H1 (cell line): Measurements from ENCODE around the gene CES3. TPM values are rescaled to one million over a fixed set of nuclear protein-coding genes. Genes with fewer than 3 reads are reported as not detected.
A peak's percentile ranks its signal among the peaks of the same experiment; 100 is the strongest.

Experiments used
- CTCF ChIA-PET: fragments of 300-600 bp; sonication (Branson Sonifier 250); formaldehyde crosslinking; loops from one replicate; lab custom pipeline; 2021; ENCODE audit not compliant: partially characterized antibody; lab: Charles Lee
- POLR2A ChIA-PET: fragments of 300-600 bp; sonication (Branson Sonifier 250); formaldehyde crosslinking; loops from one replicate; lab custom pipeline; 2021; ENCODE audit warnings: inconsistent platforms; ENCODE audit not compliant: partially characterized antibody; lab: Charles Lee
- DNase-seq, 2 experiments: peaks; one replicate each; pipeline versions ENCODE4 v3.0.0 to v3.0.0-alpha.2; 2010 to 2022; ENCODE audit warnings: low spot score in 2 of 2, low read depth in 1 of 2, mixed read lengths in 1 of 2
- FAIRE-seq: peaks from 2 replicates; lab custom pipeline; 2011; peaks lifted over from hg19 to GRCh38; lab: Jason Lieb, UNC
- H2AFZ ChIP-seq: 2 replicates; pipeline ENCODE4 v1.8.1; 2012; ENCODE audit warnings: low read length, inconsistent platforms
- H2AK5ac ChIP-seq: 2 replicates; pipeline ENCODE4 v1.6.1; 2013; ENCODE audit warnings: low read depth, low read length
- H2BK120ac ChIP-seq: replicated peaks from 2 replicates; pipeline ENCODE3; 2013; ENCODE audit warnings: low read depth, low read length, inconsistent platforms
- H2BK12ac ChIP-seq: 2 replicates; pipeline ENCODE4 v1.6.1; 2013; ENCODE audit warnings: low read depth, low read length
- H2BK15ac ChIP-seq: 2 replicates; pipeline ENCODE4 v1.6.1; 2013; ENCODE audit warnings: low read length
- H2BK20ac ChIP-seq: 2 replicates; pipeline ENCODE4 v1.6.1; 2013; ENCODE audit warnings: low read length
- H2BK5ac ChIP-seq: 2 replicates; pipeline ENCODE4 v1.6.1; 2013; ENCODE audit warnings: low read depth, low read length
- H3K14ac ChIP-seq: 2 replicates; pipeline ENCODE4 v1.6.1; 2013; ENCODE audit warnings: inconsistent platforms; ENCODE audit not compliant: insufficient read length
- H3K18ac ChIP-seq: 2 replicates; pipeline ENCODE4 v1.6.1; 2013; ENCODE audit warnings: low read length; ENCODE audit errors: extremely low read depth
- H3K23ac ChIP-seq: 2 replicates; pipeline ENCODE4 v1.6.1; 2013; ENCODE audit warnings: inconsistent platforms; ENCODE audit not compliant: insufficient read length
- H3K23me2 ChIP-seq: 2 replicates; pipeline ENCODE4 v1.6.1; 2013; ENCODE audit warnings: low read depth, low read length
- H3K27ac ChIP-seq: 2 replicates; pipeline ENCODE4 v1.6.1; 2011; ENCODE audit warnings: low read depth, low read length, inconsistent platforms
- H3K27me3 ChIP-seq, 4 experiments: replicated peaks in 1 of 4; 1 replicate in 1 of 4; 2 replicates in 3 of 4; pipeline versions ENCODE4 v1.6.1 to v1.8.1; 2011 to 2013; ENCODE audit warnings: low read length in 3 of 4, mild to moderate bottlenecking in 3 of 4, inconsistent platforms in 2 of 4, mixed read lengths in 2 of 4, moderate library complexity in 1 of 4; ENCODE audit not compliant: control insufficient read depth in 3 of 4, insufficient read depth in 3 of 4; ENCODE audit errors: extremely low read depth in 1 of 4
- H3K36me3 ChIP-seq, 4 experiments: 2 replicates each; pipeline versions ENCODE4 v1.6.1 to v1.8.1; 2011 to 2013; ENCODE audit warnings: mild to moderate bottlenecking in 4 of 4, low read length in 3 of 4, moderate library complexity in 2 of 4, control low read depth in 1 of 4, inconsistent platforms in 1 of 4; ENCODE audit not compliant: insufficient read depth in 4 of 4, control insufficient read depth in 2 of 4
- H3K4ac ChIP-seq: replicated peaks from 2 replicates; pipeline ENCODE3; 2013; ENCODE audit warnings: low read length, low read depth, mixed read lengths, inconsistent platforms; ENCODE audit not compliant: insufficient read length
- H3K4me1 ChIP-seq, 4 experiments: replicated peaks in 1 of 4; 1 replicate in 1 of 4; 2 replicates in 3 of 4; pipeline versions ENCODE4 v1.6.1 to v1.8.1; 2011 to 2013; ENCODE audit warnings: low read length in 3 of 4, inconsistent platforms in 2 of 4, mixed read lengths in 1 of 4; ENCODE audit not compliant: insufficient read depth in 4 of 4, control insufficient read depth in 3 of 4
- H3K4me2 ChIP-seq, 2 experiments: 2 replicates each; pipeline versions ENCODE4 v1.6.1 to v1.8.1; 2011 to 2013; ENCODE audit warnings: low read depth in 2 of 2, low read length in 2 of 2, control low read depth in 1 of 2, inconsistent platforms in 1 of 2, mild to moderate bottlenecking in 1 of 2; ENCODE audit not compliant: insufficient read depth in 1 of 2
- H3K4me3 ChIP-seq, 4 experiments: fragments of 200-600, 300-600 bp in 1 of 4; sonication (generic), shearing (Covaris generic), sonication (Bioruptor Twin) in 1 of 4; 2 replicates each; pipeline versions ENCODE4 v1.5.1 to v1.8.1; 2011 to 2016; ENCODE audit warnings: low read length in 4 of 4, low read depth in 3 of 4, control low read depth in 2 of 4, inconsistent platforms in 2 of 4, mild to moderate bottlenecking in 2 of 4, mixed read lengths in 1 of 4, moderate library complexity in 1 of 4; ENCODE audit not compliant: insufficient read depth in 2 of 4; ENCODE audit errors: extremely low read depth in 1 of 4
- H3K56ac ChIP-seq: replicated peaks from 2 replicates; pipeline ENCODE3; 2013; ENCODE audit warnings: low read depth, mild to moderate bottlenecking, mixed read lengths, low read length, inconsistent platforms; ENCODE audit not compliant: insufficient read length
- H3K79me1 ChIP-seq: 2 replicates; pipeline ENCODE4 v1.6.1; 2013; ENCODE audit warnings: low read depth, low read length, control low read depth
- H3K79me2 ChIP-seq, 2 experiments: 2 replicates each; pipeline versions ENCODE4 v1.6.1 to v1.8.1; 2012 to 2013; ENCODE audit warnings: low read length in 2 of 2, mild to moderate bottlenecking in 2 of 2, inconsistent platforms in 1 of 2; ENCODE audit not compliant: insufficient read depth in 2 of 2, control insufficient read depth in 1 of 2
- H3K9ac ChIP-seq, 4 experiments: replicated peaks in 1 of 4; 1 replicate in 1 of 4; 2 replicates in 3 of 4; pipeline versions ENCODE4 v1.6.1 to v1.8.1; 2011 to 2013; ENCODE audit warnings: low read depth in 3 of 4, low read length in 3 of 4, control low read depth in 2 of 4, mild to moderate bottlenecking in 2 of 4, moderate library complexity in 2 of 4, inconsistent platforms in 1 of 4; ENCODE audit errors: extremely low read depth in 1 of 4
- H3K9me3 ChIP-seq, 2 experiments: 2 replicates each; pipeline versions ENCODE4 v1.6.1 to v1.8.1; 2012 to 2013; ENCODE audit warnings: mild to moderate bottlenecking in 2 of 2, moderate library complexity in 2 of 2, control low read depth in 1 of 2, inconsistent platforms in 1 of 2, low read depth in 1 of 2, low read length in 1 of 2, mixed read lengths in 1 of 2; ENCODE audit not compliant: insufficient read depth in 2 of 2
- H4K20me1 ChIP-seq, 2 experiments: replicated peaks in 1 of 2; 2 replicates each; pipeline versions ENCODE3 to v1.8.1; 2011 to 2013; ENCODE audit warnings: inconsistent platforms in 2 of 2, low read length in 2 of 2, mild to moderate bottlenecking in 1 of 2; ENCODE audit not compliant: insufficient read depth in 2 of 2, control insufficient read depth in 1 of 2
- H4K5ac ChIP-seq: 2 replicates; pipeline ENCODE4 v1.6.1; 2013; ENCODE audit warnings: low read length, low read depth, mixed read lengths, inconsistent platforms; ENCODE audit not compliant: insufficient read length
- H4K8ac ChIP-seq: 2 replicates; pipeline ENCODE4 v1.8.0; 2013; ENCODE audit warnings: mild to moderate bottlenecking, moderate library complexity, low read length, inconsistent platforms; ENCODE audit not compliant: insufficient read depth; ENCODE audit errors: extremely low read depth
- H4K91ac ChIP-seq: replicated peaks from 2 replicates; pipeline ENCODE3; 2013; ENCODE audit warnings: low read length, mixed read lengths, inconsistent platforms; ENCODE audit not compliant: insufficient read length
- CHD1 ChIP-seq: IDR thresholded peaks from 2 replicates; pipeline ENCODE4 v1.6.1; 2012; ENCODE audit warnings: low read depth, low read length, improper control_type of control experiment
- EGR1 ChIP-seq: IDR thresholded peaks from 2 replicates; pipeline ENCODE4 v1.6.1; 2011; ENCODE audit warnings: low read depth, low read length, borderline replicate concordance
- FOSL1 ChIP-seq: IDR thresholded peaks from 2 replicates; pipeline ENCODE4 v1.6.1; 2011; ENCODE audit warnings: mild to moderate bottlenecking, low read depth, low read length, moderate library complexity; ENCODE audit not compliant: insufficient read depth
- JUN ChIP-seq: IDR thresholded peaks from 2 replicates; pipeline ENCODE4 v1.6.1; 2011; ENCODE audit warnings: low read depth, mild to moderate bottlenecking, improper control_type of control experiment, low read length
- JUND ChIP-seq: IDR thresholded peaks from 2 replicates; pipeline ENCODE4 v1.6.1; 2011; ENCODE audit warnings: mild to moderate bottlenecking, improper control_type of control experiment, low read length
- NRF1 ChIP-seq: IDR thresholded peaks from 2 replicates; pipeline ENCODE4 v1.6.1; 2011; ENCODE audit warnings: mild to moderate bottlenecking, low read depth, low read length, improper control_type of control experiment
- RBBP5 ChIP-seq: IDR thresholded peaks from 2 replicates; pipeline ENCODE4 v1.7.1; 2012; ENCODE audit warnings: low read depth, mild to moderate bottlenecking, inconsistent platforms, low read length, moderate library complexity, borderline replicate concordance
- RFX5 ChIP-seq: IDR thresholded peaks from 2 replicates; pipeline ENCODE4 v1.6.1; 2011; ENCODE audit warnings: low read depth, low read length, improper control_type of control experiment, borderline replicate concordance
- RXRA ChIP-seq: IDR thresholded peaks from 2 replicates; pipeline ENCODE4 v1.6.1; 2011; ENCODE audit warnings: low read depth, mild to moderate bottlenecking, low read length, moderate library complexity; ENCODE audit not compliant: insufficient read depth
- SIX5 ChIP-seq: IDR thresholded peaks from 2 replicates; pipeline ENCODE4 v1.6.1; 2011; ENCODE audit warnings: mild to moderate bottlenecking, low read depth, low read length
- TAF1 ChIP-seq: IDR thresholded peaks from 2 replicates; pipeline ENCODE4 v1.6.1; 2011; ENCODE audit warnings: mild to moderate bottlenecking, low read depth, low read length
- TEAD4 ChIP-seq: IDR thresholded peaks from 2 replicates; pipeline ENCODE4 v1.6.1; 2012; ENCODE audit warnings: low read depth, low read length, inconsistent platforms, mixed read lengths
- WGBS, 2 experiments: shearing (Covaris generic) in 1 of 2; methylation state at CpG; one replicate each; pipeline versions ENCODE4 v1.1.6 to v1.1.7; 2013 to 2015; ENCODE audit warnings: low lambda C conversion rate in 2 of 2, mixed read lengths in 2 of 2, inconsistent platforms in 1 of 2, low coverage in 1 of 2, missing lambda C conversion rate in 1 of 2; ENCODE audit not compliant: insufficient replicate concordance in 2 of 2, insufficient coverage in 1 of 2, insufficient read length in 1 of 2; ENCODE audit errors: extremely low coverage in 1 of 2, missing lambda C conversion rate in 1 of 2; 5-methylcytosine and 5-hydroxymethylcytosine counted together
- polyA plus RNA-seq, 7 experiments: library from polyadenylated mRNA; depleted of rRNA in 3 of 7; stranded (reverse) in 5 of 7; unstranded in 2 of 7; fragments of >200 nt in 5 of 7; fragments of 200-250 nt in 2 of 7; gene quantifications; 1 replicate in 5 of 7; 2 replicates in 1 of 7; 4 replicates in 1 of 7; pipeline versions ENCODE4 v1.2.1 to v1.2.3, GENCODE V29; 2011 to 2013; ENCODE audit warnings: missing spikeins in 2 of 7, mixed read lengths in 2 of 7
- total RNA-seq: library from RNA; stranded (reverse); fragmentation: NEBNext Ultra II Directional; extraction: Animal tissue kit (Norgen Biotek cat#: 25700); gene quantifications from 2 replicates; pipeline ENCODE4 v1.2.1, GENCODE V29; 2021

CES3 gene
- total and polyA plus RNA-seq, 2 of the 8 experiments (the other 6 are each of a cell fraction or from before 2014, with no cell fraction given), result 1.6 to 2.2 TPM

DNA sequence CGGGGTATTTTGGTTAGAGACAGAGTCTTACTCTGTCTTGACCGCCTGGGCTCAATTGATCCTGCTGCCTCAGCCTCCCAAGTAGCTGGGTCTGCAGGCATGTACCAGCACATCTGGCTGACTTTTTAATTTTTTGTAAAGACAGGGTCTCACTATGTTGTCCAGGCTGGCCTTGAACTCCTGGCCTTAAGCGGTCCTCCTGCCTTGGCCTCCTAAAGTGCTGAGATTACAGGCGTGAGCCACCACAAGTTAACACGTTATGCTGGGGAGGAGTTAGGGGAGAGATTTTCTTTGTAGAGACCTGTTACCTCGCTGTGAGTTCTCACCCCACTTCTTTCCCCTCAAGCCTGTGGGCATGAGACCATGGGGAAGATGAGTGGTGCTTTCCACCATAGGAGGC is 25.5 kb downstream of the CES3 start:
- POLR2A ChIA-PET, result no interaction called here
- no peak overlapping the region for H3K4me2 ChIP-seq
- WGBS, 2 experiments, result 93% methylated on average over 6 of the region's 6 CpGs; no CpG with 5 or more reads in 1 of the 2 experiments
- H4K5ac ChIP-seq, result no peak overlapping the region
- H3K4me1 ChIP-seq, result no peaks in the 10 kb centered on the region
- no peak overlapping the region for H2BK20ac ChIP-seq
- TF ChIP-seq SIX5 (no peak), RXRA (no peak), JUND (no peak), JUN (no peak), EGR1 (no peak), RBBP5 (no peak), RFX5 (no peak), NRF1 (no peak), CHD1 (no peak), TAF1 (no peak), FOSL1 (no peak), TEAD4 (no peak)
- H4K20me1 ChIP-seq, result no peaks in the 10 kb centered on the region
- no peak for DNase-seq
- no peaks in the 10 kb centered on the region for H3K23me2 ChIP-seq
- H4K91ac ChIP-seq, result no peak overlapping the region
- H2AK5ac ChIP-seq, result no peak overlapping the region
- H3K79me1 ChIP-seq, result no peaks in the 10 kb centered on the region
- no peak overlapping the region for H2BK5ac ChIP-seq
- H3K56ac ChIP-seq, result no peak overlapping the region
- no peak overlapping the region for H3K4ac ChIP-seq
- H3K36me3 ChIP-seq, result no peaks in the 10 kb centered on the region
- H2BK120ac ChIP-seq, result no peak overlapping the region
- no peak overlapping the region for H3K23ac ChIP-seq
- H3K18ac ChIP-seq, result no peak overlapping the region
- no peaks in the 10 kb centered on the region for H3K79me2 ChIP-seq
- FAIRE-seq, result no peak
- peak overlapping the region; percentile 35; the same call in 1 of the 2 replicates for H4K8ac ChIP-seq
- no peaks in the 10 kb centered on the region for H3K9me3 ChIP-seq
- H2AFZ ChIP-seq, result no peak overlapping the region
- H3K27me3 ChIP-seq, result 0 out of 7 replicates have a peak, but pooled peaks cover 0 to 2% (median 0%) of the 10 kb centered on the region in 4 experiments
- no peak overlapping the region for H3K14ac ChIP-seq
- no peak overlapping the region for H2BK15ac ChIP-seq
- no peak overlapping the region for H3K4me3 ChIP-seq
- no peak overlapping the region for H3K27ac ChIP-seq
- H2BK12ac ChIP-seq, result no peak overlapping the region
- no peak overlapping the region for H3K9ac ChIP-seq
- CTCF ChIA-PET, result interaction anchor here (0.6 to 2.6 kb wide), 7 partner anchors 13 to 266 kb away, joined by 3 to 9 read pairs (median 3); partner anchors contain the start of gene B3GNT9
